T-helper 9 cell (primary cell): Measurements from ENCODE around the gene NECTIN1.

Source experiments
- DNase-seq: peaks from one replicate; pipeline ENCODE4 v3.0.0-alpha.2; 2020

Gene NECTIN1

GRCh38 chr11:119638851-119639250 lies 90.1 kb downstream of the NECTIN1 start:
- no peak for DNase-seq

GRCh38 chr11:119637481-119637880 lies 91.5 kb downstream of the NECTIN1 start:
- no peak for DNase-seq

- DNase-seq, result no peak
These were observed 93.2 kb downstream of the NECTIN1 start for GRCh38 chr11:119635776-119636175.

GRCh38 chr11:119635041-119635740 lies 93.8 kb downstream of the NECTIN1 start:
- no peak for DNase-seq

- no peak for DNase-seq
These were observed 94.7 kb downstream of the NECTIN1 start for GRCh38 chr11:119634301-119634700.

GRCh38 chr11:119629834-119630624 lies 99.0 kb downstream of the NECTIN1 start:
- DNase-seq, result no peak

- no peak for DNase-seq
These were observed 99.9 kb downstream of the NECTIN1 start for GRCh38 chr11:119629085-119629484.

- no peak for DNase-seq
These were observed 101.7 kb downstream of the NECTIN1 start for GRCh38 chr11:119627286-119627685.

GRCh38 chr11:119626871-119627270 lies 102.1 kb downstream of the NECTIN1 start:
- DNase-seq, result no peak

GRCh38 chr11:119626197-119626841 lies 102.7 kb downstream of the NECTIN1 start:
- DNase-seq, result no peak

- no peak for DNase-seq
These were observed 103.6 kb downstream of the NECTIN1 start for GRCh38 chr11:119625206-119625978.

- DNase-seq, result no peak
These were observed 104.4 kb downstream of the NECTIN1 start for GRCh38 chr11:119624629-119625028.

- no peak for DNase-seq
These were observed 104.8 kb downstream of the NECTIN1 start for GRCh38 chr11:119624102-119624615.

GRCh38 chr11:119623682-119624081 lies 105.3 kb downstream of the NECTIN1 start:
- no peak for DNase-seq

- DNase-seq, result no peak
These were observed 106.4 kb downstream of the NECTIN1 start for GRCh38 chr11:119622454-119623143.

GRCh38 chr11:119619665-119620064 lies 109.3 kb downstream of the NECTIN1 start:
- no peak for DNase-seq

- DNase-seq, result no peak
These were observed 110.6 kb downstream of the NECTIN1 start for GRCh38 chr11:119618208-119618909.

- DNase-seq, result no peak
These were observed 111.7 kb downstream of the NECTIN1 start for GRCh38 chr11:119617340-119617713.

GRCh38 chr11:119616586-119617339 lies 112.2 kb downstream of the NECTIN1 start:
- no peak for DNase-seq

- DNase-seq, result no peak
These were observed 113.2 kb downstream of the NECTIN1 start for GRCh38 chr11:119615882-119616196.
